Adrenal gland (tissue), 5 donors: ENCODE data around the gene PGS1.

ENCODE experiments used
- POLR2A ChIP-seq, 2 donors: fragments of 450-650 bp; IDR thresholded peaks; one replicate each; pipeline ENCODE4 v1.6.1; 2017; ENCODE audit warnings: antibody characterized with exemption in 2 of 2, mild to moderate bottlenecking in 2 of 2, moderate library complexity in 1 of 2
- TF ChIP-seq, protein P1 (sequence below), 6 experiments: fragments of 450-650 bp in 4 of 6; fragments of 200-600 bp in 2 of 6; sonication (generic) in 1 of 6; IDR thresholded peaks; 1 replicate in 5 of 6; 2 replicates in 1 of 6; pipeline versions ENCODE4 v1.5.1 to v1.8.0; 2016 to 2021; ENCODE audit warnings: antibody characterized with exemption in 6 of 6, mild to moderate bottlenecking in 2 of 6, moderate library complexity in 1 of 6
- donor health status: DM: no; HTN: no; CAD: no.

DNA sequence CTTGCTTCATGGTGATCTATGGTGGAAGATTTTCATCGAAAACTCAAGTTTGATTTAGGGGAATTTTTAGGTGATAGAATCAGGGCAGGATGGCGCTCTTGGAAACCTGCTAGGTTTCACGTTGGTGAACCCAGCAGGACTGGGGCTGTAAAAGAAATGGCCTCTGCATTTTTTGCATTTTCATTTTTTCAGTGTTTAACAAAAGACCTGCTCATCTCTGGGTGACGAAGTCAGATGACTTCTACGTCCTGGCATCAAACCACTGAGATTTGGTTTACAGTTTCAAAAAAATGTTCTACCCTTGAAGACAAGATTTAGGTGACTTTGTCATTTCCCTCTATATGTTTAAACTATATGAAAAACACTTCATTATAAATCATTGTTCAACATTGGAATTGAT lies 1.9 kb downstream of the PGS1 start:
- TF ChIP-seq, protein P1, sequence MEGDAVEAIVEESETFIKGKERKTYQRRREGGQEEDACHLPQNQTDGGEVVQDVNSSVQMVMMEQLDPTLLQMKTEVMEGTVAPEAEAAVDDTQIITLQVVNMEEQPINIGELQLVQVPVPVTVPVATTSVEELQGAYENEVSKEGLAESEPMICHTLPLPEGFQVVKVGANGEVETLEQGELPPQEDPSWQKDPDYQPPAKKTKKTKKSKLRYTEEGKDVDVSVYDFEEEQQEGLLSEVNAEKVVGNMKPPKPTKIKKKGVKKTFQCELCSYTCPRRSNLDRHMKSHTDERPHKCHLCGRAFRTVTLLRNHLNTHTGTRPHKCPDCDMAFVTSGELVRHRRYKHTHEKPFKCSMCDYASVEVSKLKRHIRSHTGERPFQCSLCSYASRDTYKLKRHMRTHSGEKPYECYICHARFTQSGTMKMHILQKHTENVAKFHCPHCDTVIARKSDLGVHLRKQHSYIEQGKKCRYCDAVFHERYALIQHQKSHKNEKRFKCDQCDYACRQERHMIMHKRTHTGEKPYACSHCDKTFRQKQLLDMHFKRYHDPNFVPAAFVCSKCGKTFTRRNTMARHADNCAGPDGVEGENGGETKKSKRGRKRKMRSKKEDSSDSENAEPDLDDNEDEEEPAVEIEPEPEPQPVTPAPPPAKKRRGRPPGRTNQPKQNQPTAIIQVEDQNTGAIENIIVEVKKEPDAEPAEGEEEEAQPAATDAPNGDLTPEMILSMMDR (IDR thresholded peaks at IDR 0.05), result no peak
- no peak for TF ChIP-seq POLR2A (IDR thresholded peaks at IDR 0.05)
